Measurements from ENCODE around the gene EEF1AKMT1.

EEF1AKMT1 gene

GRCh38 chr13:20773194-20774080, at the start of gene EEF1AKMT1:
TSS of gene EEF1AKMT1 (minus strand) at chr13:20773961. CDS start at chr13:20757598, 16,363 bp downstream.
- peak; percentile 96 for DNase-seq

GRCh38 chr13:20823071-20823470, 49.3 kb upstream of the EEF1AKMT1 start:
- DNase-seq: no peak

GRCh38 chr13:20822406-20822805, 48.6 kb upstream of the EEF1AKMT1 start:
- no peak for DNase-seq

- DNase-seq: no peak
These were observed 46.0 kb upstream of the EEF1AKMT1 start for GRCh38 chr13:20819715-20820114.

GRCh38 chr13:20815464-20815863, 41.7 kb upstream of the EEF1AKMT1 start:
- no peak for DNase-seq

- DNase-seq: no peak
These were observed 40.6 kb upstream of the EEF1AKMT1 start for GRCh38 chr13:20814224-20814910.

- no peak for DNase-seq
These were observed 39.1 kb upstream of the EEF1AKMT1 start for GRCh38 chr13:20812890-20813289.

- no peak for DNase-seq
These were observed 37.0 kb upstream of the EEF1AKMT1 start for GRCh38 chr13:20810808-20811207.

- no peak for DNase-seq
These were observed 35.1 kb upstream of the EEF1AKMT1 start for GRCh38 chr13:20808874-20809273.

GRCh38 chr13:20803180-20803965, 29.6 kb upstream of the EEF1AKMT1 start:
- DNase-seq: no peak

GRCh38 chr13:20801707-20802106, 27.9 kb upstream of the EEF1AKMT1 start:
- no peak for DNase-seq

- DNase-seq: no peak
These were observed 26.1 kb upstream of the EEF1AKMT1 start for GRCh38 chr13:20799726-20800416.

GRCh38 chr13:20798027-20798426, 24.3 kb upstream of the EEF1AKMT1 start:
- DNase-seq: no peak

- DNase-seq: no peak
These were observed 23.2 kb upstream of the EEF1AKMT1 start for GRCh38 chr13:20796791-20797508.

- DNase-seq: no peak
These were observed 15.9 kb upstream of the EEF1AKMT1 start for GRCh38 chr13:20789665-20790064.

- no peak for DNase-seq
These were observed 14.6 kb upstream of the EEF1AKMT1 start for GRCh38 chr13:20788312-20788711.

- DNase-seq: no peak
These were observed 13.4 kb upstream of the EEF1AKMT1 start for GRCh38 chr13:20787180-20787579.

- no peak for DNase-seq
These were observed 8.5 kb upstream of the EEF1AKMT1 start for GRCh38 chr13:20782116-20782708.

GRCh38 chr13:20780317-20780716, 6.6 kb upstream of the EEF1AKMT1 start:
- DNase-seq: no peak

- DNase-seq: no peak
These were observed 5.6 kb upstream of the EEF1AKMT1 start for GRCh38 chr13:20779405-20779804.

- no peak for DNase-seq
These were observed 4.5 kb upstream of the EEF1AKMT1 start for GRCh38 chr13:20778311-20778710.

GRCh38 chr13:20776751-20777150, 3.0 kb upstream of the EEF1AKMT1 start:
- no peak for DNase-seq
